OCI-LY7 (cell line): ENCODE measurements around the gene CENPA. TPM values are rescaled to one million over a fixed set of nuclear protein-coding genes. Genes with fewer than 3 reads are reported as not detected.

Source experiments
- BruUV-seq: library from RNA; stranded (reverse); fragments of 400-500 nt; replicated peaks from 2 replicates; lab custom pipeline; 2021; lab: Mats Ljungman, UMichigan
- CTCF ChIA-PET: fragments of 300-600 bp; sonication (Branson Sonifier 250); formaldehyde crosslinking; loops from one replicate; lab custom pipeline; 2022; ENCODE audit warnings: antibody characterized with exemption; ENCODE audit not compliant: unreplicated experiment; lab: Charles Lee
- POLR2A ChIA-PET: fragments of 300-600 bp; sonication (Branson Sonifier 250); formaldehyde crosslinking; loops from one replicate; lab custom pipeline; 2022; ENCODE audit warnings: antibody characterized with exemption; lab: Charles Lee
- DNase-seq: peaks from one replicate; pipeline ENCODE4 v3.0.0-alpha.2; 2015; ENCODE audit warnings: low spot score
- H2AFZ ChIP-seq: fragments of 200-600 bp; sonication (generic), shearing (Covaris generic); 2 replicates; pipeline ENCODE4 v1.6.1; 2014; ENCODE audit warnings: mild to moderate bottlenecking, antibody characterized with exemption, low read length, moderate library complexity
- H3K27ac ChIP-seq: fragments of 200-600 bp; sonication (generic); 2 replicates; pipeline ENCODE4 v1.5.1; 2014; ENCODE audit warnings: mixed run types, low read depth, mild to moderate bottlenecking, moderate library complexity, low read length, inconsistent platforms; ENCODE audit not compliant: poor library complexity, severe bottlenecking
- H3K36me3 ChIP-seq: fragments of 200-600 bp; sonication (generic); 2 replicates; pipeline ENCODE4 v1.6.1; 2014; ENCODE audit warnings: mild to moderate bottlenecking, antibody characterized with exemption, low read length, moderate library complexity, mixed read lengths; ENCODE audit not compliant: insufficient read depth
- H3K4me1 ChIP-seq: fragments of 200-600 bp; sonication (generic); 2 replicates; pipeline ENCODE4 v1.5.1; 2014; ENCODE audit warnings: mild to moderate bottlenecking, low read length; ENCODE audit not compliant: insufficient read depth, poor library complexity, severe bottlenecking
- H3K4me2 ChIP-seq: fragments of 200-600 bp; sonication (generic); 2 replicates; pipeline ENCODE4 v1.6.1; 2014; ENCODE audit warnings: mild to moderate bottlenecking, low read length
- H3K4me3 ChIP-seq: fragments of 200-600 bp; sonication (generic); 2 replicates; pipeline ENCODE4 v1.5.1; 2014; ENCODE audit warnings: mild to moderate bottlenecking, low read depth, low read length; ENCODE audit not compliant: poor library complexity, severe bottlenecking
- H3K79me2 ChIP-seq: fragments of 200-600 bp; sonication (generic); 2 replicates; pipeline ENCODE4 v1.6.1; 2016; ENCODE audit warnings: low read depth, mild to moderate bottlenecking, low read length, moderate library complexity, mixed read lengths; ENCODE audit not compliant: insufficient read depth
- H3K9me2 ChIP-seq: fragments of 200-600 bp; sonication (generic); 2 replicates; pipeline ENCODE4 v1.6.1; 2016; ENCODE audit warnings: mild to moderate bottlenecking, low read length, mixed read lengths; ENCODE audit not compliant: insufficient read depth
- H3K9me3 ChIP-seq: fragments of 200-600 bp; sonication (generic); 2 replicates; pipeline ENCODE4 v1.6.1; 2014; ENCODE audit warnings: mild to moderate bottlenecking, mixed run types, low read length, mixed read lengths
- H4K20me1 ChIP-seq: fragments of 200-600 bp; sonication (generic); 2 replicates; pipeline ENCODE4 v1.6.1; 2014; ENCODE audit warnings: mild to moderate bottlenecking, antibody characterized with exemption, low read length, moderate library complexity, mixed read lengths; ENCODE audit not compliant: insufficient read depth
- EZH2phosphoT487 ChIP-seq: fragments of 200-600 bp; sonication (generic); IDR thresholded peaks from 2 replicates; pipeline ENCODE4 v1.6.1; 2018; ENCODE audit warnings: low read depth, borderline replicate concordance, mild to moderate bottlenecking, mixed run types, antibody characterized with exemption, low read length, moderate library complexity, mixed read lengths
- intact Hi-C: fragments of 100-400 bp; cut with micrococcal nuclease; formaldehyde crosslinking; loops from one replicate; pipeline ENCODE4 v1.10.0; 2022; ENCODE audit not compliant: unreplicated experiment
- total RNA-seq, 2 experiments: library from RNA; depleted of rRNA in 1 of 2; stranded (reverse); fragments of >200 nt in 1 of 2; shearing (Covaris generic) in 1 of 2; gene quantifications; 2 replicates each; pipeline ENCODE4 v1.2.3, GENCODE V29; 2014 to 2022
- TF ChIP-seq, protein P1 (sequence below): fragments of 200-600 bp; sonication (generic); conservative IDR thresholded peaks from 2 replicates; pipeline ENCODE4 v1.5.1; 2014; ENCODE audit warnings: mild to moderate bottlenecking, antibody characterized with exemption, low read length, moderate library complexity, mixed read lengths

Gene CENPA
- total RNA-seq, 2 experiments from 2014 or later = 48.2 to 63.6 TPM

DNA sequence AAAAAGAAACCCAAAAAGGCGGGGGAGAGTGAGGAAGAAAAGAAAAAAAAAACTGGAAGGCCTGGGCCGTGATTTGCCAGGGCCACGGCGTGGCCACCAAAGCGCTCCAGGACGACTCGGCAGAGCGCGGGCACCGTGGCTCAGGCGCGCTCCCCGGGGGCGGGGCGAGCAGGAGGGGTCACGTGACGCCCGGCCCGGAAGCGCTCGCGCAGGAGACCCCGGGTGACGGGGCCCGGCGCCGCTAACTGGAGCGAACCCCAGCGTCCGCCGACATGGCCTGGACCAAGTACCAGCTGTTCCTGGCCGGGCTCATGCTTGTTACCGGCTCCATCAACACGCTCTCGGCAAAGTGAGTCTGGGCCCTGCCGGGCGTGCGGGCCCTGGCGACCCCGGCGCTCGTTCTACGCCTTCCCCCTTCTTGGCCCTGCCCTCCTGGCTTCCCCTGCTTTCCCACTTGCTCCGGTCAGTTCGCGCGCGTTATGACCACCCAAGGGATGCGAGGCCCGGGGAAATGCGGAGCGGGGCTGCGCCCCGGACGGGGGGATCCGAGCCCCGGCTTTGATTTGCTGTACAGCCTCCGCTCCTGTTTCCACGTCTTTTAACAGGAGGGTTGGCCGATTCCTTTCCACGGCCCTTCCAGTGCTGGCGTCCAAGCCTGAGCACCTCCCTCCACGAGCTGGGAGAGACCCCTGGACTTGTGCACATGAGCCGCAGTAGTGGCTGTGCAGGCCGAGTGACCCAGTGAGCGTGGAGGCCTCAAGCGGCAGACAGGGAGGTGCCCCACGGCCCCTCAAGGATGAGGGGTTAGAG lies 21.6 kb upstream of the CENPA start, which contains the start of gene SLC35F6:
Gene SLC35F6, plus strand, starts transcription at position 207 of the 810 bp plus-strand sequence. Its CDS starts 66 bp downstream, at position 273.
- BruUV-seq = no TSS peak
- Histone ChIP-seq H3K79me2 (peaks cover 3% of the 10 kb centered on the region; the same call in 1 of the 2 replicates), H3K4me1 (peaks cover 11% of the 10 kb centered on the region), H3K4me3 (peak within 1 kb of the TSS; percentile 84), H3K9me3 (no peaks in the 10 kb centered on the region), H3K9me2 (no peaks in the 10 kb centered on the region), H4K20me1 (no peaks in the 10 kb centered on the region), H3K27ac (no peak within 1 kb of the TSS), H3K36me3 (no peaks in the 10 kb centered on the region), H2AFZ (peak within 1 kb of the TSS; percentile 59), H3K4me2 (peak within 1 kb of the TSS; percentile 83)
- peak; percentile 87 for DNase-seq
- ChIA-PET CTCF (no interaction called here), POLR2A (interaction anchor here (1.3 to 1.8 kb wide), 2 partner anchors 9 to 13 kb away, joined by 3 to 4 read pairs; no protein-coding TSS in a partner anchor)
- intact Hi-C loops = loop anchor here (2.0 kb wide), 1 partner anchor 21 kb away; no protein-coding TSS in a partner anchor
- TF ChIP-seq, protein P1, sequence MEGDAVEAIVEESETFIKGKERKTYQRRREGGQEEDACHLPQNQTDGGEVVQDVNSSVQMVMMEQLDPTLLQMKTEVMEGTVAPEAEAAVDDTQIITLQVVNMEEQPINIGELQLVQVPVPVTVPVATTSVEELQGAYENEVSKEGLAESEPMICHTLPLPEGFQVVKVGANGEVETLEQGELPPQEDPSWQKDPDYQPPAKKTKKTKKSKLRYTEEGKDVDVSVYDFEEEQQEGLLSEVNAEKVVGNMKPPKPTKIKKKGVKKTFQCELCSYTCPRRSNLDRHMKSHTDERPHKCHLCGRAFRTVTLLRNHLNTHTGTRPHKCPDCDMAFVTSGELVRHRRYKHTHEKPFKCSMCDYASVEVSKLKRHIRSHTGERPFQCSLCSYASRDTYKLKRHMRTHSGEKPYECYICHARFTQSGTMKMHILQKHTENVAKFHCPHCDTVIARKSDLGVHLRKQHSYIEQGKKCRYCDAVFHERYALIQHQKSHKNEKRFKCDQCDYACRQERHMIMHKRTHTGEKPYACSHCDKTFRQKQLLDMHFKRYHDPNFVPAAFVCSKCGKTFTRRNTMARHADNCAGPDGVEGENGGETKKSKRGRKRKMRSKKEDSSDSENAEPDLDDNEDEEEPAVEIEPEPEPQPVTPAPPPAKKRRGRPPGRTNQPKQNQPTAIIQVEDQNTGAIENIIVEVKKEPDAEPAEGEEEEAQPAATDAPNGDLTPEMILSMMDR = no peak
- TF ChIP-seq EZH2phosphoT487 = no peak

DNA sequence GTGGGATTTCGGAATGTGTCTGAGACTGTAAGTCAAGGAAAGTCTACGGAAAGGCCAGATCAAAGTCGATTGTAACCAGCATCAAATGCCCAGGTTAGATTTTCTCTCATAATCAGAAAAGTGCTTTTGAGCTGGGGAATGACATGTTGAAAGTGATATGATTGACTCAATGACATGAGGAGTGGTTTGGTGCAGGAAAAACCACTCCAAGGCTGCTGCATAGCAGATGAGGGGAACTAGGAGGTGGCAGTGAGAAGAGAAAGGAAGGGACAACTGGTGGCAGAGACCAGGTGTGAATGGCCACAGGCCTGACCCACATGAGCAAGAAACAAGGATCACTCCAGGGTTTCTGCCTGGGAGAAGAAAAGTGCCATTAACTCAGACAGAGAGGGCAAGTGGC lies 20.9 kb upstream of the CENPA start:
- CTCF ChIA-PET = no interaction called here
- Histone ChIP-seq H3K4me3 (peak overlapping the region; percentile 84), H2AFZ (peak overlapping the region; percentile 59; the same call in 1 of the 2 replicates), H3K27ac (no peak overlapping the region), H3K4me1 (peaks cover 11% of the 10 kb centered on the region), H3K9me2 (no peaks in the 10 kb centered on the region), H3K4me2 (peak overlapping the region; percentile 83), H3K36me3 (no peaks in the 10 kb centered on the region), H3K79me2 (peaks cover 3% of the 10 kb centered on the region; the same call in 1 of the 2 replicates), H3K9me3 (no peaks in the 10 kb centered on the region), H4K20me1 (no peaks in the 10 kb centered on the region)
- intact Hi-C loops = loop anchor here (2.0 kb wide), 1 partner anchor 20 kb away; no protein-coding TSS in a partner anchor
- POLR2A ChIA-PET = interaction anchor here (0.6 to 1.8 kb wide), 3 partner anchors 9 to 430 kb away, joined by 3 to 6 read pairs (median 4); no protein-coding TSS in a partner anchor
- no peak for DNase-seq
- no peak for TF ChIP-seq EZH2phosphoT487
- TF ChIP-seq, protein P1 = no peak
- TSS peak; percentile 51 for BruUV-seq
